Stimulated activated CD4-positive, alpha-beta T cell treated with anti-CD3 and anti-CD28 coated beads, TNF-alpha, amount 100 ng/mL, for 48 hours (primary cell): Measurements from ENCODE around the gene TSGA10IP.

Experiments used
- DNase-seq, 3 donors: peaks; one replicate each; pipeline ENCODE4 v3.0.0-alpha.2; 2020; ENCODE audit warnings: low read depth in 3 of 3

TSGA10IP gene

DNA sequence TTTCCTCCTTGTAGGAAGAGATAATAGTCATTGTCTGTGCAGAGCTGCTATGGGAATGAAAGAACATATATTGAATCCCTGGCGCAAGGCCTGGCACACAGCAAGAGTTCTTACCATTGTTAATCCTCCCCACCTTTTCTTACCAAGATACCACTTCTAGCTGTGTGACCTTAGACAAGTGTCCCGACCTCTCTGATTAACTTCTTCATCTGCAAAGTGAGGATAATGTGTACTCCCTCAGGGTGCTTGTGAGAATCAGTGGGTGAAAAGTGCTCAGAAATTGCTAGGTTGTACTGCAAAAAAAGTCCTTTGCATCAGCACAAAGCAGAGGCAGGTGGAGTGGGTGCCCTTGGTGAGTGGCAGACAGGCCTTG lies 62.8 kb downstream of the TSGA10IP start:
- DNase-seq, result no peak

DNA sequence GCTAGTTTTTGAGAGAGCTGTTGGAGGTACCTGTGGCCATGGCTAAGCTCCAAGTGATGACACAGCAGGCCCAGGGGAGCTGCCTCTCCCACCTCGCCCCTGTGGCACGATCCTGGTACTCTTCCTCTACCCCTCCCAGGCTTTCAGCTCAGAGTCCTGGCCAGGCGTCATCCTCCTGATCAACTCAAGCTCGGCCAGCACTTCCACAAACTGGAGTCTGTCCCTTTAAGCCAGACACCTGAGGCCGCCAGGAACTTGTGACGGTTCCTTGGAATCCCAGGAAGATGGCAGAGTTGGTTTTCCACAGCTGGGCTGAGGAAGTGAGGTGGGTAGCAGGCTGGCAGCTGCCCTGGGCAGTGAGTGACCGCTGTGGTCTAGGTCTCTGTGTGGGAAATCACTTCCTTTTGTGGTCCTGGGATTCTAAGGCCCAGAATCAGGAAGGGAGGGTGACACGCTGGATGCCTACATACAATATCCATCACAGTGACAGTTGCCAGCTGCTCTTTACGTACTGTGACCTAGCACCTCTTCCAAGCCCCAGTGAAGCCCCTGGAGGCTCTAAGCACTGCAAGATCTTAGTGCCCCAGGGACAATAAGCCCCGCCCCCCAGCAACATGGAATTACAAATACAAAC lies 63.3 kb downstream of the TSGA10IP start:
- DNase-seq, result no peak
